GM23248 (cell line): Measurements from ENCODE around the gene NELFA.

Experiments
- EZH2 ChIP-seq: fragments of 200-600 bp; sonication (generic); IDR thresholded peaks from 2 replicates; pipeline ENCODE4 v1.6.1; 2018; ENCODE audit warnings: antibody characterized with exemption, mild to moderate bottlenecking; ENCODE audit not compliant: insufficient read depth, poor library complexity, severe bottlenecking
- EZH2phosphoT487 ChIP-seq: fragments of 200-600 bp; sonication (generic); IDR thresholded peaks from 2 replicates; pipeline ENCODE4 v1.6.1; 2018; ENCODE audit warnings: antibody characterized with exemption, moderate library complexity, mild to moderate bottlenecking, low read depth; ENCODE audit not compliant: insufficient read depth

DNA sequence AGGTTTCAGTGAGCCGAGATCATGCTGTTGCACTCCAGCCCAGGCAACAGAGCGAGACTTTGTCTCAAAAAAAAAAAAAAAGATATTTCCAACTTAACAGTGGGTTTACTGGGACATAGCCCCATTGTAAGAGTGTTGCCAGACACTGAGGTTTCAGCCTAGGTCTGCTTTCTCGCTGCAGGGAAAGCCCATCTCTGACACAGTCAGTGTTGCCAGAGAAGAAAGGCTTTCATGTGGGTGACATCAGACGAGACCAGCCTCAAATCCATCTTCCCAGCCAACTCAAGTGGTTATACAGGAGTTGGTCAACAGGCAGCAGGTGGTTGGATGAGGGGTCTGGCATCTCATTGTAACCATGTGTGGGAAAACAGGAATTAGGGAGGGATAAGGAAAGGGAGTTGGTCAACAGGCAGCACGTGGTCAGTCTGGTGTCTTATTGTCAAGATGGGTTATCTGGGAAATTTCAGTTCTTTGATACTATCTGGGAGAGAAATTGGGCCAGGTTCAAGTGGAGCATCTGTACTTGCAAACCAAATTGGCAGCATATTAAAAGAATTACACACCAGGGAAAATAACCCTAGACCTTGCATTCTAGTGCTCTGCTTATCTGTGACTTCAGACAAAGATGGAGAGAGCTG lies 41.1 kb downstream of the NELFA start:
- TF ChIP-seq EZH2: no peak
- TF ChIP-seq EZH2phosphoT487: no peak
